ENCODE results near the gene INTS7. TPM values are rescaled to one million over a fixed set of nuclear protein-coding genes. Genes with fewer than 3 reads are reported as not detected.

The INTS7 gene
- total and polyA plus RNA-seq, 2 of the 4 experiments (the other 2 are of a cell fraction) = 8.3 to 24.9 TPM

DNA sequence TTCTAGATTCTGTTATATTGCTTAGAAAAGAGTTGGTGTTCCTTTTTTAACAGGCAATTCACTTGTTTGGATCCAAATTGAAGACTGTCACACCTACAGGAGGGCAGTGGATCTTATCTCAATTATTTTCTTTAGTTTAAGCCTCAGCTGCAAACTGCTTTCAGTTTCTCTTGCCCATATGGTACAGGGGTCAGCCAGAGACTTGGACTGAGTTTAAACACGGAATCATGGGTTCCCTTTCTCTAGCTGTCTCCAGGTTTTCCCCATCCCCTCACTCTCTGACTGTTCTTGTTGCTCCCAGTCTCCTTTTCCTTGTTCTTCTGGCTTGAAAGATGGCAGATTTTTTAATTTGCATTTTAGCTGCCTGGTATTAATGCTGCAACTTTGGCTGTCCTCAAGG, 18.6 kb upstream of the INTS7 start:
- H2BK120ac ChIP-seq (ENCODE audit: low read depth, low read length) = no peak overlapping the region
- no peak overlapping the region for H3K4ac ChIP-seq (ENCODE audit: low read depth, low read length)
- no peaks in the 10 kb centered on the region for H3K9me1 ChIP-seq (ENCODE audit: insufficient read depth, low read length)
- H3K18ac ChIP-seq (ENCODE audit: low read depth, low read length) = no peak overlapping the region
- no peak overlapping the region for H4K91ac ChIP-seq (ENCODE audit: insufficient read depth, low read depth, low read length)
- no peak overlapping the region for H2AFZ ChIP-seq (replicated peaks; ENCODE audit: low read length, poor library complexity)
- H3K4me1 ChIP-seq (ENCODE audit: control insufficient read depth, insufficient read depth, low read length) = no peaks in the 10 kb centered on the region
- no peaks in the 10 kb centered on the region for H3K9me3 ChIP-seq (ENCODE audit: control insufficient read depth, insufficient read depth, low read length)
- TF ChIP-seq, protein P1, sequence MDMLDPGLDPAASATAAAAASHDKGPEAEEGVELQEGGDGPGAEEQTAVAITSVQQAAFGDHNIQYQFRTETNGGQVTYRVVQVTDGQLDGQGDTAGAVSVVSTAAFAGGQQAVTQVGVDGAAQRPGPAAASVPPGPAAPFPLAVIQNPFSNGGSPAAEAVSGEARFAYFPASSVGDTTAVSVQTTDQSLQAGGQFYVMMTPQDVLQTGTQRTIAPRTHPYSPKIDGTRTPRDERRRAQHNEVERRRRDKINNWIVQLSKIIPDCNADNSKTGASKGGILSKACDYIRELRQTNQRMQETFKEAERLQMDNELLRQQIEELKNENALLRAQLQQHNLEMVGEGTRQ (IDR thresholded peaks at IDR 0.05; ENCODE audit: low read depth, low read length) = no peak
- TF ChIP-seq POLR2A (IDR thresholded peaks at IDR 0.05; ENCODE audit: low read depth, low read length) (no peak), NFE2L2 (IDR thresholded peaks at IDR 0.05; ENCODE audit: low read depth, low read length) (no peak), RAD21 (IDR thresholded peaks at IDR 0.05; ENCODE audit: low read length) (no peak), CEBPB (IDR thresholded peaks at IDR 0.05; ENCODE audit: low read depth, low read length) (no peak), MAZ (IDR thresholded peaks at IDR 0.05; ENCODE audit: borderline replicate concordance, low read depth, low read length) (no peak), SMC3 (IDR thresholded peaks at IDR 0.05; ENCODE audit: low read depth, low read length) (no peak), BHLHE40 (IDR thresholded peaks at IDR 0.05; ENCODE audit: low read depth, low read length) (no peak), MAFK (IDR thresholded peaks at IDR 0.05; ENCODE audit: low read depth, low read length) (no peak), FOS (IDR thresholded peaks at IDR 0.05; ENCODE audit: low read depth, low read length) (no peak), CHD1 (IDR thresholded peaks at IDR 0.05; ENCODE audit: low read depth, low read length) (no peak), MXI1 (IDR thresholded peaks at IDR 0.05; ENCODE audit: borderline replicate concordance, low read depth, low read length) (no peak), RCOR1 (IDR thresholded peaks at IDR 0.05; ENCODE audit: insufficient replicate concordance, low read length) (no peak), RFX5 (IDR thresholded peaks at IDR 0.05; ENCODE audit: low read depth, low read length) (no peak)
- TF ChIP-seq, protein P2, sequence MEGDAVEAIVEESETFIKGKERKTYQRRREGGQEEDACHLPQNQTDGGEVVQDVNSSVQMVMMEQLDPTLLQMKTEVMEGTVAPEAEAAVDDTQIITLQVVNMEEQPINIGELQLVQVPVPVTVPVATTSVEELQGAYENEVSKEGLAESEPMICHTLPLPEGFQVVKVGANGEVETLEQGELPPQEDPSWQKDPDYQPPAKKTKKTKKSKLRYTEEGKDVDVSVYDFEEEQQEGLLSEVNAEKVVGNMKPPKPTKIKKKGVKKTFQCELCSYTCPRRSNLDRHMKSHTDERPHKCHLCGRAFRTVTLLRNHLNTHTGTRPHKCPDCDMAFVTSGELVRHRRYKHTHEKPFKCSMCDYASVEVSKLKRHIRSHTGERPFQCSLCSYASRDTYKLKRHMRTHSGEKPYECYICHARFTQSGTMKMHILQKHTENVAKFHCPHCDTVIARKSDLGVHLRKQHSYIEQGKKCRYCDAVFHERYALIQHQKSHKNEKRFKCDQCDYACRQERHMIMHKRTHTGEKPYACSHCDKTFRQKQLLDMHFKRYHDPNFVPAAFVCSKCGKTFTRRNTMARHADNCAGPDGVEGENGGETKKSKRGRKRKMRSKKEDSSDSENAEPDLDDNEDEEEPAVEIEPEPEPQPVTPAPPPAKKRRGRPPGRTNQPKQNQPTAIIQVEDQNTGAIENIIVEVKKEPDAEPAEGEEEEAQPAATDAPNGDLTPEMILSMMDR (conservative IDR thresholded peaks at IDR 0.05; ENCODE audit: low read depth, low read length) = no peak
- TF ChIP-seq, protein P3, sequence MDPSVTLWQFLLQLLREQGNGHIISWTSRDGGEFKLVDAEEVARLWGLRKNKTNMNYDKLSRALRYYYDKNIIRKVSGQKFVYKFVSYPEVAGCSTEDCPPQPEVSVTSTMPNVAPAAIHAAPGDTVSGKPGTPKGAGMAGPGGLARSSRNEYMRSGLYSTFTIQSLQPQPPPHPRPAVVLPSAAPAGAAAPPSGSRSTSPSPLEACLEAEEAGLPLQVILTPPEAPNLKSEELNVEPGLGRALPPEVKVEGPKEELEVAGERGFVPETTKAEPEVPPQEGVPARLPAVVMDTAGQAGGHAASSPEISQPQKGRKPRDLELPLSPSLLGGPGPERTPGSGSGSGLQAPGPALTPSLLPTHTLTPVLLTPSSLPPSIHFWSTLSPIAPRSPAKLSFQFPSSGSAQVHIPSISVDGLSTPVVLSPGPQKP (IDR thresholded peaks at IDR 0.05; ENCODE audit: borderline replicate concordance, low read depth, low read length) = no peak
- no peak overlapping the region for H4K8ac ChIP-seq (ENCODE audit: low read depth in 2 of 2, low read length in 2 of 2)
- H3K79me1 ChIP-seq (ENCODE audit: low read depth in 1 of 2, low read length in 2 of 2) = peaks cover 0 to 9% of the 10 kb centered on the region in 2 experiments; a peak in 1 of 4 replicates
- H3K27me3 ChIP-seq (ENCODE audit: control insufficient read depth, insufficient read depth, low read length) = no peaks in the 10 kb centered on the region
- intact Hi-C loops (cut with micrococcal nuclease) = no loop called here
- no peak overlapping the region for H3K9ac ChIP-seq (ENCODE audit: low read depth, low read length)
- H3K4me2 ChIP-seq (ENCODE audit: low read depth, low read length) = peak overlapping the region; percentile 81; the same call in 1 of the 2 replicates
- ChIA-PET CTCF (interaction anchor here (0.8 to 1.5 kb wide), 2 partner anchors 19 to 373 kb away, joined by 3 to 4 read pairs; partner anchors contain the start of genes DTL and INTS7), POLR2A (ENCODE audit: unreplicated experiment) (no interaction called here)
- H2AK9ac ChIP-seq (replicated peaks; ENCODE audit: low read depth, low read length, poor library complexity) = no peak overlapping the region
- H4K5ac ChIP-seq (ENCODE audit: low read depth, low read length) = peak overlapping the region; percentile 90; the same call in 1 of the 2 replicates
- DNase-seq (no peak), ATAC-seq (ENCODE audit: low read depth) (0 out of 2 replicates have a peak, but pooled peaks have one; percentile 27)
- no peak overlapping the region for H3K4me3 ChIP-seq (ENCODE audit: insufficient read depth, low read depth, low read length)
- no peak overlapping the region for H3K27ac ChIP-seq (ENCODE audit: insufficient read depth, low read length)
- no peak overlapping the region for H3K14ac ChIP-seq (replicated peaks; ENCODE audit: low read depth, low read length)
- no peak overlapping the region for H2BK5ac ChIP-seq (ENCODE audit: low read depth, low read length, poor library complexity, severe bottlenecking)
- BruUV-seq (replicated peaks) = no TSS peak
- H3K56ac ChIP-seq (ENCODE audit: extremely low read depth, insufficient read depth, low read length) = no peak overlapping the region
- no CpG with 5 or more reads among the region's 1 CpG for WGBS, 2 experiments (ENCODE audit: extremely low coverage in 2 of 2, insufficient read length in 1 of 2)
- H4K20me1 ChIP-seq (ENCODE audit: insufficient read depth, low read length) = no peaks in the 10 kb centered on the region
- H3K23ac ChIP-seq (ENCODE audit: low read depth, low read length) = no peak overlapping the region
- no peak overlapping the region for H2BK20ac ChIP-seq (ENCODE audit: low read depth, low read length)
- H2AK5ac ChIP-seq (ENCODE audit: low read depth, low read length) = no peak overlapping the region
- in situ Hi-C loops (cut with MboI; ENCODE audit: low sequenced_read_pairs) = no loop called here
- no peak overlapping the region for H2BK15ac ChIP-seq (ENCODE audit: low read depth, low read length)
- dilution Hi-C loops (cut with HindIII; ENCODE audit: low sequenced_read_pairs, unreplicated experiment) = no loop called here
- H3K36me3 ChIP-seq (ENCODE audit: control insufficient read depth, insufficient read depth, low read length) = peaks cover 2% of the 10 kb centered on the region; the same call in 1 of the 2 replicates

Data from IMR-90 (cell line).